Stomach (tissue), 9 donors: Measurements from ENCODE around the gene KLF16. TPM values are rescaled to one million over a fixed set of nuclear protein-coding genes. Genes with fewer than 3 reads are reported as not detected.

Experiments used
- DNase-seq, 2 donors: peaks; one replicate each; pipeline versions ENCODE4 v3.0.0 to v3.0.0-alpha.2; 2013 to 2019
- H3K27ac ChIP-seq, 5 donors: fragments of 200-600 bp in 4 of 5; sonication (generic) in 4 of 5; one replicate each; pipeline ENCODE4 v1.5.1; 2013 to 2019; ENCODE audit warnings: mild to moderate bottlenecking in 1 of 5, moderate library complexity in 1 of 5
- H3K27me3 ChIP-seq, 3 donors: fragments of 200-600 bp; sonication (generic); one replicate each; pipeline ENCODE4 v1.5.1; 2017 to 2019; ENCODE audit warnings: mixed run types in 1 of 3
- H3K36me3 ChIP-seq, 4 donors: fragments of 200-600 bp; sonication (generic); 1 replicate in 3 of 4; 2 replicates in 1 of 4; pipeline ENCODE4 v1.5.1; 2016 to 2019
- H3K4me1 ChIP-seq, 4 donors: fragments of 200-600 bp; sonication (generic); one replicate each; pipeline ENCODE4 v1.5.1; 2016 to 2019
- H3K4me3 ChIP-seq, 4 donors: fragments of 200-600 bp; sonication (generic) in 3 of 4; one replicate each; pipeline ENCODE4 v1.5.1; 2016 to 2019; ENCODE audit warnings: mild to moderate bottlenecking in 1 of 4
- H3K9me3 ChIP-seq, 4 donors: fragments of 200-600 bp; sonication (generic); one replicate each; pipeline ENCODE4 v1.5.1; 2016 to 2019
- EP300 ChIP-seq: sonication (generic); formaldehyde crosslinking; IDR thresholded peaks from one replicate; pipeline ENCODE4 v1.6.1; 2017; ENCODE audit warnings: antibody characterized with exemption
- POLR2A ChIP-seq, 4 donors: fragments of 450-650 bp; IDR thresholded peaks; one replicate each; pipeline ENCODE4 v1.6.1; 2016; ENCODE audit warnings: antibody characterized with exemption in 4 of 4, control low read depth in 2 of 4, mild to moderate bottlenecking in 1 of 4, moderate library complexity in 1 of 4
- POLR2AphosphoS5 ChIP-seq, 3 donors: sonication (generic); formaldehyde crosslinking; IDR thresholded peaks; one replicate each; pipeline ENCODE4 v1.6.1; 2016; ENCODE audit warnings: antibody characterized with exemption in 3 of 3
- WGBS, 5 donors: extraction: QIAGEN DNeasy Blood & Tissue Kit in 3 of 5; methylation state at CpG; one replicate each; pipeline versions ENCODE4 v1.1.5 to v1.1.7; 2013 to 2018; 5-methylcytosine and 5-hydroxymethylcytosine counted together
- intact Hi-C: fragments of 100-400 bp; cut with DNase I; formaldehyde crosslinking; loops from one replicate; pipeline ENCODE4 v1.15.1; 2023; ENCODE audit warnings: low total_unique reads
- polyA plus RNA-seq, 3 donors: library from polyadenylated mRNA; stranded (reverse); fragments of 200-250 nt; gene quantifications; one replicate each; pipeline ENCODE4 v1.2.3, GENCODE V29; 2013
- total RNA-seq, 5 donors: library from RNA; depleted of rRNA; stranded (reverse); fragments of >200 nt; gene quantifications; one replicate each; pipeline versions ENCODE4 v1.1.0 to v1.2.3, GENCODE V29; 2014 to 2016
- TF ChIP-seq, protein P1 (sequence below), 7 experiments: fragments of 450-650 bp in 4 of 7; fragments of 200-600 bp in 3 of 7; sonication (generic) in 3 of 7; IDR thresholded peaks; one replicate each; pipeline ENCODE4 v1.5.1; 2016 to 2019; ENCODE audit warnings: antibody characterized with exemption in 7 of 7, control low read depth in 2 of 7, mild to moderate bottlenecking in 1 of 7
- donor health status: healthy with polysubstance abuse.
- donor health status: Bipolar disorder and iron deficiency.
- donor health status: healthy.

Gene KLF16
- total and polyA plus RNA-seq, 8 donors: 3.5 to 31.9 (median 7.6) TPM; not detected in 1

DNA sequence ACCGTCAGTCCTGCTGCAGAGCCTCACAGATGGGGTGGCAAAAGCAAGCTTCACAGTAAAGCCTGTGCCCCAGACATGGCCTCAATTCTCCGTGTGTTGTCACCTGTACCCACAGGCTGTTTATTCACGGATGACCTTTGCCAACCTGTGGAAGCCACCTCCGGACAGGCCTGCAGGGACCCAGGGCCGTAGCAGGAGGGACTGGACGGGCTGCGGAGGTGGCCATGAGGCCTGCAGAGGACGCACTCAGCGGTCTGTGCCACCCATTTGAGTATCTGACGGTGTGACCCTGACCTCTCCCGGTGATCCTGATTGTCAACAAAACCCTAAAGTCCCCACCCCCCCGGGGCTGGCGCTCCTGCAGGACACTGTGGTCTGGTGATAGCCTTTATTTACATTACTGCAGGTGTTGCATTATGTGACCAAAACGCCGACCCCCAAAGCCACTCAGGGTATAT, 7.8 kb upstream of the KLF16 start:
- DNase-seq: peak in 1 of 2 donors; percentile 9
- intact Hi-C loops: no loop called here
- H3K4me1 ChIP-seq: peaks cover 44 to 64% (median 62%) of the 10 kb centered on the region in 4 donors
- H3K9me3 ChIP-seq: no peaks in the 10 kb centered on the region
- 27 to 56% (median 55%) methylated on average over 9 to 15 of the region's 15 CpGs for WGBS, 5 donors
- H3K4me3 ChIP-seq: no peak overlapping the region
- peaks cover 0 to 24% (median 13%) of the 10 kb centered on the region in 4 donors for H3K36me3 ChIP-seq
- TF ChIP-seq EP300: no peak
- TF ChIP-seq, protein P1, sequence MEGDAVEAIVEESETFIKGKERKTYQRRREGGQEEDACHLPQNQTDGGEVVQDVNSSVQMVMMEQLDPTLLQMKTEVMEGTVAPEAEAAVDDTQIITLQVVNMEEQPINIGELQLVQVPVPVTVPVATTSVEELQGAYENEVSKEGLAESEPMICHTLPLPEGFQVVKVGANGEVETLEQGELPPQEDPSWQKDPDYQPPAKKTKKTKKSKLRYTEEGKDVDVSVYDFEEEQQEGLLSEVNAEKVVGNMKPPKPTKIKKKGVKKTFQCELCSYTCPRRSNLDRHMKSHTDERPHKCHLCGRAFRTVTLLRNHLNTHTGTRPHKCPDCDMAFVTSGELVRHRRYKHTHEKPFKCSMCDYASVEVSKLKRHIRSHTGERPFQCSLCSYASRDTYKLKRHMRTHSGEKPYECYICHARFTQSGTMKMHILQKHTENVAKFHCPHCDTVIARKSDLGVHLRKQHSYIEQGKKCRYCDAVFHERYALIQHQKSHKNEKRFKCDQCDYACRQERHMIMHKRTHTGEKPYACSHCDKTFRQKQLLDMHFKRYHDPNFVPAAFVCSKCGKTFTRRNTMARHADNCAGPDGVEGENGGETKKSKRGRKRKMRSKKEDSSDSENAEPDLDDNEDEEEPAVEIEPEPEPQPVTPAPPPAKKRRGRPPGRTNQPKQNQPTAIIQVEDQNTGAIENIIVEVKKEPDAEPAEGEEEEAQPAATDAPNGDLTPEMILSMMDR (IDR thresholded peaks at IDR 0.05): no peak
- TF ChIP-seq POLR2AphosphoS5 (IDR thresholded peaks at IDR 0.05): no peak
- TF ChIP-seq POLR2A (IDR thresholded peaks at IDR 0.05): no peak
- H3K27me3 ChIP-seq: no peaks in the 10 kb centered on the region
- H3K27ac ChIP-seq: peak overlapping the region; percentile 43 to 97 (median 96)

DNA sequence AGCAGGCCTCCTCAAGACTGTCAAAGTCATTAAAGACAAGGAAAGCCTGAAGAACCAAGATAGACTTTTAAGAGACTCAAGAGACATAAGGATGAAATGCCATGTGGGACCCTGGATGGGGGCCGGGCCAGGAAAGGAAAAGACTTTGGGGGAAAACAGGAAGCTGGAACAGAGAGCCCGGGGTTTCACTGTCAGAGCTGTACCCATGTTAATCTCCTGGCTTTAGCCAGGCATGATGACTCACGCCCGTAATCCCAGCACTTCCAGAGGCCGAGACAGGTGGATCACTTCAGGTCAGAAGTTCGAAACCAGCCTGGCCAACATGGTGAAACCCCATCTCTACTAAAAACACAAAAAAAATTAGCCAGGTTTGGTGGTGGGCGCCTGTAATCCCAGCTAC, 5.6 kb upstream of the KLF16 start:
- Histone ChIP-seq H3K27me3 (no peaks in the 10 kb centered on the region), H3K9me3 (no peaks in the 10 kb centered on the region), H3K36me3 (peaks cover 0 to 24% (median 13%) of the 10 kb centered on the region in 4 donors), H3K27ac (no peak overlapping the region), H3K4me1 (peaks cover 33 to 64% (median 57%) of the 10 kb centered on the region in 4 donors), H3K4me3 (no peak overlapping the region)
- DNase-seq: no peak
- intact Hi-C loops: no loop called here
- TF ChIP-seq POLR2A (IDR thresholded peaks at IDR 0.05) (no peak), POLR2AphosphoS5 (IDR thresholded peaks at IDR 0.05) (no peak), EP300 (no peak)
- TF ChIP-seq, protein P1 (IDR thresholded peaks at IDR 0.05): no peak
- 75 to 91% (median 87%) methylated on average over 7 of the region's 7 CpGs for WGBS, 5 donors

DNA sequence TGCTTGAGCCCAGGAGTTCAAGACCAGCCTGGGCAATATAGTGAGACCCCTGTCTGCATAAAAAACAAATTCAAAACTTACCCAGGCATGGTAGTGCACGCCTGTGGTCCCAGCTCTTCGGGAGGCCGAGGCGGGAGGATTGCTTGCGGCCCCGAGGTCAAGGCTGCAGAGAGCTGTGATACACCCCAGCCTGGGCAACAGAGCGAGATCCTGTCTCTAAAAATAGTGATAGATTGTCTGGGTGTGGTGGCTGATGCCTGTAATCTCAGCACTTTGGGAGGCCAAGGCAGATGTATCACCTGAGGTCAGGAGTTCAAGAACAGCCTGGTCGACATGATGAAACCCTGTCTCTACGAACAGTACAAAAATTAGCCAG, 4.0 kb upstream of the KLF16 start:
- no peak for DNase-seq
- intact Hi-C loops: no loop called here
- Histone ChIP-seq H3K4me1 (peaks cover 18 to 50% (median 43%) of the 10 kb centered on the region in 4 donors), H3K36me3 (peaks cover 0 to 23% (median 10%) of the 10 kb centered on the region in 4 donors), H3K9me3 (no peaks in the 10 kb centered on the region), H3K27ac (no peak overlapping the region), H3K27me3 (no peaks in the 10 kb centered on the region), H3K4me3 (no peak overlapping the region)
- TF ChIP-seq EP300 (no peak), POLR2AphosphoS5 (IDR thresholded peaks at IDR 0.05) (no peak), POLR2A (IDR thresholded peaks at IDR 0.05) (no peak)
- TF ChIP-seq, protein P1 (IDR thresholded peaks at IDR 0.05): no peak
- WGBS, 5 donors: 89 to 92% (median 90%) methylated on average over 9 of the region's 9 CpGs

DNA sequence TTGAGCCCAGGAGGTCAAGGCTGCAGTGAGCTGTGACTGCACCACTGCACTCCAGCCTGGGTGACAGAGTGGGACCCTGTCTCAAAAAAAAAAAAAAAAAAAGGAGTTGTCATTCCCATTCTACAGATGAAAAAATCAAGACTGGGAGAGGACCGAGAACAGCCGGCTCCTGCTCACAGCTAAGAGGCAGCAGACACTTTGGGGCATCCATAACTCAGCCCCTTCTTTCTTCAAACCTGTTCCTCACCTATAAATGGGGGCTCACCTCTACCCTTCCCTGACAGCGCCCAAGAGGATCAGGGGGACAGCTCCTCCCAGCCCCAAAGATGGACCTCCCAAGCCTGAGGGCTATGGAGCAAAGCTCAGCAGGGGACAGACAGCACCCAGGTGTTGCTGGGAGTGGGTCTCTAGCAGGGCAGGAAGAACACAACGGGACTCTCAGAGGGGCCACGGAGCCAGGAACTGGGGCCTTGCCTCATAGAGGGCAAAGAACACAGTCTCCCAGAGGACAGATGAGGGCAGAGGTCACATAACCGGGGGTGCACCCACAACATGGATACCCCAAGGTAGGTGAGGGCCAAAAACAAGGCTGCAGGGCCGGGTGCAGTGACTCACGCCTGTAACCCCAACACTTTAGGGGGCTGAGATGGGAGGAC, 3.4 kb upstream of the KLF16 start:
- WGBS, 5 donors: 83 to 94% (median 87%) methylated on average over 6 to 8 of the region's 8 CpGs
- H3K9me3 ChIP-seq: no peaks in the 10 kb centered on the region
- H3K4me1 ChIP-seq: peaks cover 18 to 50% (median 43%) of the 10 kb centered on the region in 4 donors
- no peak overlapping the region for H3K27ac ChIP-seq
- no peak for DNase-seq
- no peak overlapping the region for H3K4me3 ChIP-seq
- peaks cover 0 to 18% (median 7%) of the 10 kb centered on the region in 4 donors for H3K36me3 ChIP-seq
- H3K27me3 ChIP-seq: no peaks in the 10 kb centered on the region
- TF ChIP-seq, protein P1 (IDR thresholded peaks at IDR 0.05): no peak
- TF ChIP-seq POLR2A (IDR thresholded peaks at IDR 0.05) (no peak), POLR2AphosphoS5 (IDR thresholded peaks at IDR 0.05) (no peak), EP300 (no peak)
- intact Hi-C loops: no loop called here
